HG03460 (cell line): ENCODE measurements around the gene CCHCR1.

Experiments used
- ATAC-seq: cut with Tn5 transposase; IDR thresholded peaks from one replicate; pipeline ENCODE4 v1.9.1; 2021; ENCODE audit not compliant: unreplicated experiment

CCHCR1 gene

GRCh38 chr6:31132806-31133205 lies 24.8 kb downstream of the CCHCR1 start:
- no peak for ATAC-seq

GRCh38 chr6:31131595-31131994 lies 26.0 kb downstream of the CCHCR1 start:
- ATAC-seq = no peak

GRCh38 chr6:31130751-31131150 lies 26.9 kb downstream of the CCHCR1 start:
- no peak for ATAC-seq

GRCh38 chr6:31129130-31129529 lies 28.5 kb downstream of the CCHCR1 start:
- no peak for ATAC-seq

- ATAC-seq = no peak
Measured at GRCh38 chr6:31128093-31128676, 29.4 kb downstream of the CCHCR1 start.

- no peak for ATAC-seq
Measured at GRCh38 chr6:31126396-31127175, 31.0 kb downstream of the CCHCR1 start.

- no peak for ATAC-seq
Measured at GRCh38 chr6:31125586-31126363, 31.8 kb downstream of the CCHCR1 start.

- ATAC-seq = no peak
Measured at GRCh38 chr6:31125162-31125561, 32.4 kb downstream of the CCHCR1 start.

GRCh38 chr6:31122791-31123706 lies 34.6 kb downstream of the CCHCR1 start:
- ATAC-seq = no peak

- no peak for ATAC-seq
Measured at GRCh38 chr6:31121131-31121790, 36.3 kb downstream of the CCHCR1 start.

- no peak for ATAC-seq
Measured at GRCh38 chr6:31120151-31120915, 37.3 kb downstream of the CCHCR1 start, which contains the start of gene CDSN. Gene CDSN, minus strand, starts transcription at chr6:31120446. Its CDS starts 27 bp downstream, at chr6:31120419.

GRCh38 chr6:31118178-31118577 lies 39.4 kb downstream of the CCHCR1 start:
- no peak for ATAC-seq

GRCh38 chr6:31116661-31117385 lies 40.8 kb downstream of the CCHCR1 start:
- no peak for ATAC-seq

GRCh38 chr6:31115941-31116560 lies 41.6 kb downstream of the CCHCR1 start:
- ATAC-seq = no peak

GRCh38 chr6:31114970-31115849 lies 42.4 kb downstream of the CCHCR1 start:
- no peak for ATAC-seq

- no peak for ATAC-seq
Measured at GRCh38 chr6:31114541-31114878, 43.1 kb downstream of the CCHCR1 start, which contains the start of gene PSORS1C1. Gene PSORS1C1, plus strand, starts transcription at chr6:31114800. Its CDS starts 14,833 bp downstream, at chr6:31129633.

- ATAC-seq = no peak
Measured at GRCh38 chr6:31113861-31114540, 43.6 kb downstream of the CCHCR1 start.
